Bronchial epithelial cell (primary cell): ENCODE measurements around the gene XIRP2. TPM values are rescaled to one million over a fixed set of nuclear protein-coding genes. Genes with fewer than 3 reads are reported as not detected.

Experiments
- DNase-seq: peaks from one replicate; pipeline ENCODE4 v3.0.0-alpha.2; 2010; ENCODE audit warnings: low read depth
- FAIRE-seq: peaks from 2 replicates; lab custom pipeline; 2011; peaks lifted over from hg19 to GRCh38; lab: Jason Lieb, UNC
- H3K27me3 ChIP-seq: 2 replicates; pipeline ENCODE4 v1.5.1; 2011; ENCODE audit warnings: low read length; ENCODE audit not compliant: control insufficient read depth, insufficient read depth
- H3K36me3 ChIP-seq: 2 replicates; pipeline ENCODE4 v1.5.1; 2011; ENCODE audit warnings: low read length; ENCODE audit not compliant: control insufficient read depth, insufficient read depth
- H3K4me3 ChIP-seq: 2 replicates; pipeline ENCODE4 v1.5.1; 2011; ENCODE audit warnings: mild to moderate bottlenecking, low read depth, low read length, control low read depth
- total RNA-seq: library from RNA; depleted of rRNA; stranded (reverse); fragments of >200 nt; gene quantifications from 2 replicates; pipeline ENCODE4 v1.2.1, GENCODE V29; 2014
- TF ChIP-seq, protein P1 (sequence below): IDR thresholded peaks from 2 replicates; pipeline ENCODE4 v1.5.1; 2011; ENCODE audit warnings: mild to moderate bottlenecking, moderate library complexity, low read length, control low read depth, inconsistent platforms; ENCODE audit not compliant: insufficient read depth, severe bottlenecking

XIRP2 gene
- total RNA-seq, 1 donor from 2014 or later: not detected

- no peaks in the 10 kb centered on the region for H3K36me3 ChIP-seq
- DNase-seq: peak; percentile 38
- H3K27me3 ChIP-seq: no peaks in the 10 kb centered on the region
- no peak overlapping the region for H3K4me3 ChIP-seq
- no peak for FAIRE-seq
- TF ChIP-seq, protein P1, sequence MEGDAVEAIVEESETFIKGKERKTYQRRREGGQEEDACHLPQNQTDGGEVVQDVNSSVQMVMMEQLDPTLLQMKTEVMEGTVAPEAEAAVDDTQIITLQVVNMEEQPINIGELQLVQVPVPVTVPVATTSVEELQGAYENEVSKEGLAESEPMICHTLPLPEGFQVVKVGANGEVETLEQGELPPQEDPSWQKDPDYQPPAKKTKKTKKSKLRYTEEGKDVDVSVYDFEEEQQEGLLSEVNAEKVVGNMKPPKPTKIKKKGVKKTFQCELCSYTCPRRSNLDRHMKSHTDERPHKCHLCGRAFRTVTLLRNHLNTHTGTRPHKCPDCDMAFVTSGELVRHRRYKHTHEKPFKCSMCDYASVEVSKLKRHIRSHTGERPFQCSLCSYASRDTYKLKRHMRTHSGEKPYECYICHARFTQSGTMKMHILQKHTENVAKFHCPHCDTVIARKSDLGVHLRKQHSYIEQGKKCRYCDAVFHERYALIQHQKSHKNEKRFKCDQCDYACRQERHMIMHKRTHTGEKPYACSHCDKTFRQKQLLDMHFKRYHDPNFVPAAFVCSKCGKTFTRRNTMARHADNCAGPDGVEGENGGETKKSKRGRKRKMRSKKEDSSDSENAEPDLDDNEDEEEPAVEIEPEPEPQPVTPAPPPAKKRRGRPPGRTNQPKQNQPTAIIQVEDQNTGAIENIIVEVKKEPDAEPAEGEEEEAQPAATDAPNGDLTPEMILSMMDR: no peak
These were observed 352.4 kb downstream of the XIRP2 start for GRCh38 chr2:167240671-167241070.

DNA sequence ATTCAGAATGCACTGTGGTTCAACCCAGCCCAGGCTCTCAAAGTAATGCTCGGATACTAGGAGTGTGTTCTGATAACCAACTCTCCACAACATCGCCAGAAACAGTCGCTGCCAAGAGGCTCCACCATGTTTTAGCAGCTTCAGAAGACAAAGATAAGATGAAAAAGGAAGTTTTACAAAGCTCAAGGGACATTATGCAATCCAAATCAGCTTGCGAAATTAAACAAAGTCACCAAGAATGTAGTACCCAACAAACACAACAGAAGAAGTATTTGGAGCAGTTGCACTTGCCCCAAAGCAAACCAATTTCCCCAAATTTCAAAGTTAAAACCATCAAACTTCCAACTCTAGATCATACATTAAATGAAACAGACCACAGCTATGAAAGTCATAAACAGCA lies 360.9 kb downstream of the XIRP2 start:
- peaks cover 9% of the 10 kb centered on the region for H3K27me3 ChIP-seq
- DNase-seq: no peak
- no peaks in the 10 kb centered on the region for H3K36me3 ChIP-seq
- FAIRE-seq: peak; percentile 92
- no peak overlapping the region for H3K4me3 ChIP-seq
- TF ChIP-seq, protein P1: no peak

GRCh38 chr2:167253025-167253424 lies 364.7 kb downstream of the XIRP2 start:
- Histone ChIP-seq H3K27me3 (peaks cover 5% of the 10 kb centered on the region), H3K4me3 (no peak overlapping the region), H3K36me3 (no peaks in the 10 kb centered on the region)
- DNase-seq (peak; percentile 74), FAIRE-seq (no peak)
- TF ChIP-seq, protein P1: no peak

DNA sequence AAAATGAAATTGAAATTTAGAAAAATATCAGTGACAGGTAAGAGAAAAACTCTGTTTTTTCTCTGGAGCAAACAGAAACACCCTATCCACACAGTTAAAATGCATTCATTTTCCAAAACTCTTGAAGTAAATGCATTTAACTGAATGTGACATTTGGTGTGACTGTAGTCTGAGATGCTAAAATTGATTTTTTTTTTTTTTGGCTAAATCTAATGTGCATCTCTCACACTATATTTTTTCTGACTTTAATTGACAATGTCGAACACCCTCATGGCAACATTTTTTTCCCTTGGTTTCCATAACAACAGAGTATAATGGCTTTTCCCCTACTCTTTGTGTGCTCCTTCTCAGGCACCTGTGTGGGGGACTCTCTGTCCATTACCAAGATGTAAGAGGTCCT lies 366.4 kb downstream of the XIRP2 start:
- DNase-seq: no peak
- FAIRE-seq: no peak
- TF ChIP-seq, protein P1: no peak
- Histone ChIP-seq H3K36me3 (no peaks in the 10 kb centered on the region), H3K27me3 (peaks cover 2% of the 10 kb centered on the region), H3K4me3 (no peak overlapping the region)

DNA sequence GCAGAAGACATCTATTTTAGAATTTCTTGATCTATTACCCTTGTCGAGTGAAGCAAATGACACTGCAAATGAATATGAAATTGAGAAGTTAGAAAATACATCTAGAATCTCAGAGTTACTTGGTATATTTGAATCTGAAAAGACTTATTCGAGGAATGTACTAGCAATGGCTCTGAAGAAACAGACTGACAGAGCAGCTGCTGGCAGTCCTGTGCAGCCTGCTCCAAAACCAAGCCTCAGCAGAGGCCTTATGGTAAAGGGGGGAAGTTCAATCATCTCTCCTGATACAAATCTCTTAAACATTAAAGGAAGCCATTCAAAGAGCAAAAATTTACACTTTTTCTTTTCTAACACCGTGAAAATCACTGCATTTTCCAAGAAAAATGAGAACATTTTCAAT lies 370.4 kb downstream of the XIRP2 start:
- Histone ChIP-seq H3K36me3 (no peaks in the 10 kb centered on the region), H3K27me3 (no peaks in the 10 kb centered on the region), H3K4me3 (no peak overlapping the region)
- TF ChIP-seq, protein P1: no peak
- no peak for FAIRE-seq
- no peak for DNase-seq

DNA sequence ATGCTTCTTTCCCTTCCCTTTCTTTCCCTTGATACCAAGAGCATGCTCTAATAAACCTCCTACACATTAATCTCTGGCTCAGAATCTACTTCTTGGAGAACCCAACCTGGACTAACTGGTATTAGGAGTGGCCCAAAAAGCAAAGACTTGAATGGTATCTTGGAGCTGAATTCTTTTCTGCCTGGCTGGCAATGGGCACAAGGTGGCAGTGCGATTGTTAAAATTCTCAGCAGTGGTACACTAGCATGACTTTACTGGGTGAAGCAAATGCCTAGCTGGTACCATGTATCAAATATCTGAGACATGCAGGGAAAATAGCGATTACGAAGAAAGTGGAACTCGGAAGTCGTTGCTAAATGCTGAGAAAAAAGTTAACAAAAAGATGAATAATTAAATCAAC lies 376.1 kb downstream of the XIRP2 start:
- peak; percentile 37 for DNase-seq
- Histone ChIP-seq H3K36me3 (no peaks in the 10 kb centered on the region), H3K4me3 (no peak overlapping the region), H3K27me3 (no peaks in the 10 kb centered on the region)
- TF ChIP-seq, protein P1: peak; percentile 52
- no peak for FAIRE-seq
